Measurements from ENCODE around the gene UBE3C.
"Not testable (repeated sequence)": the region's sequence is repeated elsewhere in the genome, so short reads cannot be mapped to it uniquely, and the experiment has no call there.

The UBE3C gene

GRCh38 chr7:157271991-157272324, 133.2 kb downstream of the UBE3C start:
- peak; percentile 92 for DNase-seq (ENCODE audit: low read depth, low spot score)

DNA sequence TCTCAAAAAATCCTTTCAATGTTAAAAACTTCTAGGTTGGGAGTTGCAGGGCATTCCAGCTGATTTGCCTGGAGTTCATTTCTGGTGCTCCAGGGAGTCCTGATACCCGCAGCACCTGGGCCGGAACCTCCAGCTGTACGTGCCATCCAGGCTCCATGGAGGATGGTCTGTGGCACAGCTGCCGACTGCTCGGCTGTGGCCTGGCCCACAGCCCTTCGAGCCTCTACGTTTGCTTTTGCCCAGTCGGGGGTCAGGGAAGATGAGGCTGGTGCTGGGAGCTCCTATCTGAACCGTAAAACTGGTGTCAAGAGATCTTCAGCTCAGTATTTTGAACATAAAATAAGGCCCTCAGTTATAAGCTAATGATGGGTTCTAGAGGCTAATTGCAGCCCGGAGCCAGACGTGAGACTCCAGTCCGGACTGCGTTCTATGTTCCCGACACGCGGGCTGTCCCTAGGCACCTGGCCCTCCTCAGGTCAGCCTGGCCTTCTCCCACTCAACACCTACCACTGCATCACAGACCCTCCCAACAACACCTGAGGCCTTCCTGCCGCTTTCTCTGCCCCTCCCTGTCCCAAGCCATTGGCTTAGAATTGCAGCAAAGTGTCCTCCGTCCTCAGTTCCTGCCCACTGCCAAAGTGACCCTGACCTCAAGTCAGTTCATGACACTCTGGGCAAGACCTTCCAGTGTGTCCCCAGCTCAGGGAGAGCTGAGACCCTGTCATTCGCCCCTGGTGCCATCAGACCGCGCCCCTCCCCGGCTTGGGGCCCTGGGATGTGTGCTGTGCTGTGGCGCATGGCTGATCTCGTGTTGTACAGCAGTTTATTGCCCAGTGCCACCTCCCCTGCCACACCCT, 133.9 kb downstream of the UBE3C start:
- no peak for DNase-seq (ENCODE audit: low read depth, low spot score)

DNA sequence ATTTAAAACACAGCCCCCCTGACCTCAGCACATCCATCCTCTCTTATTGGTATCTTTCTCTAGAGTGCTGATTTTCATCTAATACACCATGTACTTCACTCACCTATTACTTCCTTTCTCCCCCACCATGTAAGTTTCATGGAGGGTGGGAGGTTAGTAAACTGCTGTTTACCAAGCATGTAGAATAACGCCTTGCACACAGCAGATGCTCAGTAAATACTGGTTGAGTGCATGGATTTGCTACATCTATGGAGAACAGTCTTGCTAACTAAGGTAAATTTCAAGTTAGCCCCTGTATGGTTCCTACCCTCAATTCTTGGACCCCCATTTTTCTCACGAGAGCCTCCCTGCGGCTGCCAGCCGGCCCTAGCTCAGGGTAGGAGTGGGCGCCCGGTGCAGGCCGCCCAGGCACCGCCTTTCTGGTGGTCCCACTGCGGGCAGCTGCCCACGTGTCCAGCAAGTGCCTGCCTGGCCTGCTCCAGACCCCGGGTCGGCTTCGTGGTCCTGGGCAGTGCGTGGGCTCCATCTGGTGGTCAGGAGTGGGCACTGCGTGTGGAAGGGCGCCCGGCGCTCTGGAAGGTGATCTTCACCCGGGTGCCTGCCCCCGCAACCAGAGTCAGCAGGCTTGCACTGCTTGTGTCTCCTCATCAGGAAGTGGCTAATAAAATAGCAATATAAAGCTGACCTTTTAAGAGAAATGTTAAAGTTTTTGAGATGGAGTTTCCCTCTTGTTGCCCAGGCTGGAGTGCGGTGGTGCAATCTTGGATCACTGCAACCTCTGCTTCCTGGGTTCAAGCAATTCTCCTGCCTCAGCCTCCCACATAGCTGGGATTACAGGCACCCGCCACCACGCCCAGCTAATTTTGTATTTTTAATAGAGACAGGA, 134.7 kb downstream of the UBE3C start:
- peak; percentile 87 for DNase-seq (ENCODE audit: low read depth, low spot score)

DNA sequence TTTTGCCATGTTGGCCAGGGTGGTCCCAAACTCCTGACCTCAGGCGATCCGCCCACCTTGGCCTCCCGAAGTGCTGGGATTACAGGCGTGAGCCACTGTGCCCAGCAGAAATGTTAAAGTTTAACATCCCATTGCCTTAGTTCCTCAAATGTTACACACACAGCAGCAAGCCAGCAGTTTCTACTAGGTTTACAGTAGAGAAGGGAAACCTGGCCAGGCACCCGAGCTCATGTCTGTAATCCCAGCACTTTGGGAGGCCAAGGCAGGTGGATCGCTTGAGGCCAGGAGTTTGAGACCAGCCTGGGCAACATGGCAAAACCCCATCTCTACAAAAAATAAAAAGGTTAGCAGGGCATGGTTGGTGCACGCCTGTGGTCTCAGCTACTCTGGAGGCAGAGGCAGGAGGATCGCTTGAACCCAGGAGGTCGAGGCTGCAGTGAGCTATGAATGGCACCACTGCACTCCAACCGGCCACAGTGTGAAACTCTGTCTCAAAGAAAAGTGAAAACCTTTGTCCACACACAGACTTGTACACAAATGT, 135.4 kb downstream of the UBE3C start:
- DNase-seq (ENCODE audit: low read depth, low spot score), result not testable (repeated sequence)

- DNase-seq (ENCODE audit: low read depth, low spot score), result no peak
Measured at GRCh38 chr7:157274991-157275427, 136.3 kb downstream of the UBE3C start.

DNA sequence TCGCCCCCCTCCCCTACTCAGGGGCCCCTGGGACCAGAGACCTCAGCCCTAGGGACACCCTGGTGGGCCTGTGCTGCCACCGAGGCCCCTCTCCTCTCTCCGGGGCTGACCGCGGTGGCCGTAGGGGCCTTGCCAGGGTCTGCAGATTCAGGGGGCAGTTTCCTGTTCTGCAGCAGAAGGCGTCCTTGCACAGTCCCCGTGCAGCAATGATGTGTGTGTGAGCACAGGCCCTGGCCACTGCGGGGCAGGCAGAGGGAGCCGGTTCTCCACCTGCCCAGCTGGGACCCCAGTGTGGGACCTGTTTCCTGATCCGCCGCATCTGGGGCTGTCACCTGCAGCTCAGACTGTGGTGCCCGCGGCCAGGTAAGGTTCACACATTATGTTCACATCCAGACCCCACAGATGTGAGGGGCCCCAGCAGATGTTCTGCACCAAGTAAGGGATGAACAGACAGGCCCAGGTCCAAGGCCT, 137.4 kb downstream of the UBE3C start:
- DNase-seq (ENCODE audit: low read depth, low spot score), result no peak

DNA sequence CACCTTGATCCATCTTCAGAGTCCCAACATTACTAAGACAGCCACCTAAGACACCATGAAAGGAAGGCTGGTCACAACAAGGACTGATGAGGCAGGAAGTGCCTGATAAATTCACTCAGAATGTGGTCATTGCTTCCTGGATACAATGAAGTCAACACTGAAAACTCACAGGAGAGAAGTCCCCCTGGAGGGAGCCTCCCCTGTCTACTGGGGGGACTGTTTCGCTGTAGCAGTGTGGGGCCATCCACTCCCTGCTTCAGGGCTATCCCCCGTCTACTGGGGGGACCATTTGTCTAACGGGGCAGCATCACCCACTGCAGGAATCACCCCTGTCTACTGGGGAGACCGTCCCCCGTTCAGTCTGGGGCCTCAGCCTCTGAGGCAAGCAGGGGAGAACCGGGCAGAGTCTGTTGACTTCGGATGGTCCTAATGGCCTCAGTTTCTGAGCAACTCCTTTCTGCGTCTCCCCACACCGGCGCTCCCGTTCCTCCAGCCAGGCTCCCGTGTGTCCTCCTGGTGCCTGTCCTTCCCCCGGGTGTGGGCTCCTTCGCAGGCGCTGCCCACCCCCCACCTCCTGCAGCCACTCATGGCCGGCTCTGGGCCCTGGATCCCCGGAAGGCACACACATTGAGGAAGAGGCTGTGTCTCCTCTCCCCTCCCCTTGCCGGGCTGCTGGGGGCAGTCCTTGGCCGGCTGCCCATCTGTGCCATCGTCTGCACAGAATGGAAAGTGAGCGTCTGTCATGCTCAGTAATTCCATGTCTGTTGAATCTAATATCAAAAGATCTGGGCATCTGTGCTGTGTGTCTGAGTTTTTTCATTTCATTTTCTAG, 138.2 kb downstream of the UBE3C start:
- DNase-seq (ENCODE audit: low read depth, low spot score), result peak; percentile 34

DNA sequence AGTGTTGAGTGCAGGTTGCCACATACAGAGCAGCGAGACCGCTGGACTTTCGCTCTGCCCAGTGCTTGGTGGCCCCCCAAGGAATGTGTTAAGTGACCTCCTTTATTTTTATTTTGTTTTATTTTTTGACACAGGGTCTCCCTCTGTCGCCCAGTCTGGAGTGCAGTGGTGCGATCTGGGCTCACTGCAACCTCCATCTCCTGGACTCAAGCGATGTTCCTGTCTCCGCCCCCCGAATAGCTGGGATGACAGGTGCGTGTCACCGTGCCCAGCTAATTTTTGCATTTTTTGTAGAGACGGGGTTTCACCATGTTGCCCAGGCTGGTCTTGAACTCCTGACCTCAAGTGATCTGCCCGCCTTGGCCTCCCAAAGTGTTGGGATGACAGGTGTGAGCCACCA, 138.8 kb downstream of the UBE3C start:
- not testable (repeated sequence) for DNase-seq (ENCODE audit: low read depth, low spot score)

GRCh38 chr7:157278167-157278790, 139.6 kb downstream of the UBE3C start:
- no peak for DNase-seq (ENCODE audit: low read depth, low spot score)

GRCh38 chr7:157278791-157279724, 140.3 kb downstream of the UBE3C start:
- DNase-seq (ENCODE audit: low read depth, low spot score), result peak; percentile 41

DNA sequence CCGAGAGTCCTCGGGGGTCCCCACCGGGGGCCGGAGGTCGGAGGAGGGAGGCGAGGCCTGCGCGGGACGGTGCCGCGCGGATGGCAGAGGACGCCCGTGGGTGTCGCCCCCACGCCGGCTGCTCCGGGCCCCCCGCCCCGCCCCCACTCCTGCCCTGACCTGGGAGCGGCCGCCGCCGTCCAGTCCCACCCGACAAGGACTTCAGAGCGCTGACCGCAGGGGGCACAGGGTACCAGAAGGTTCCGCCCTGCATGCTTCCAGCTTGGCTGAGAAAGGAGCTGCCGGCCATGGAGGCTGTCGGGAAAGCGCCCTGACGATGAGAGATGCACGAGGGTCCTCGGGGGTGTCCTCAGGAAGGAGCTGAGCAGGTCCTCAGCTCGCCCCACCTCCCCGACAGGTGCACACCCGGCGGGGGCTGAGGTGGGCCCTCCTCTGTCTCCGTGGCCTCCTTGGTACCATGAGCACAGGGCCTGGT, 141.1 kb downstream of the UBE3C start:
- DNase-seq (ENCODE audit: low read depth, low spot score), result no peak

DNA sequence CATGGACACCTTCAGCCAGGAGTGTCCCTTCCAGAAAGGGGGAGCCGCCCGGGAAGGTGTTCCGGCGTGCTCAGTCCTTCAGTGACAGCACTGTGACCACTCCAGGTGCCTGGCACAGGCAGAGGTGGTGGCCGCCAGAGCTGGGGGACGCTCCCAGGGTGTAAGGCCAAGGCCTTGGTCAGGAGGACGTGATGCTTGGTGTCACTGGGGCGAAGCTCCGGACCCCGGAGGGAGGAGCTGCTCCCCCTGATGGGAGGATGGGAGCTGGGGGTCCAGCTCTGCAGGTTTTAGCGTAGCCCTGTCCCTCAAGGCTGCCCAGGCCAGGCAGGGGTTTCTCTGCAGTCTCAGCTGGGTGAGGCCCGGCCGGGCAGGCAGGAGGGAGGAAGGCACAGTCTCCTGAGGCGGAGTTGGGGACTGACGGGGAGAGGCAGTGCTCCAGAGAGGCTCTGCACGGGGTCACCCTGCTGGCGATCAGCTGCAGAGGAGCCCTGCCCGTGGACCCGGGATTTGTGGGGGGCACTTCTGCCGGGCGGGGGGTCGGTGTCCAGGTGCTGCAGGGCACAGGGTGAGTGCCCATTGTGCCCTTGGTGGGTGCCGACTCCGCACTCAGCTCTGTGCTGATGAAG, 141.6 kb downstream of the UBE3C start:
- DNase-seq (ENCODE audit: low read depth, low spot score), result no peak

DNA sequence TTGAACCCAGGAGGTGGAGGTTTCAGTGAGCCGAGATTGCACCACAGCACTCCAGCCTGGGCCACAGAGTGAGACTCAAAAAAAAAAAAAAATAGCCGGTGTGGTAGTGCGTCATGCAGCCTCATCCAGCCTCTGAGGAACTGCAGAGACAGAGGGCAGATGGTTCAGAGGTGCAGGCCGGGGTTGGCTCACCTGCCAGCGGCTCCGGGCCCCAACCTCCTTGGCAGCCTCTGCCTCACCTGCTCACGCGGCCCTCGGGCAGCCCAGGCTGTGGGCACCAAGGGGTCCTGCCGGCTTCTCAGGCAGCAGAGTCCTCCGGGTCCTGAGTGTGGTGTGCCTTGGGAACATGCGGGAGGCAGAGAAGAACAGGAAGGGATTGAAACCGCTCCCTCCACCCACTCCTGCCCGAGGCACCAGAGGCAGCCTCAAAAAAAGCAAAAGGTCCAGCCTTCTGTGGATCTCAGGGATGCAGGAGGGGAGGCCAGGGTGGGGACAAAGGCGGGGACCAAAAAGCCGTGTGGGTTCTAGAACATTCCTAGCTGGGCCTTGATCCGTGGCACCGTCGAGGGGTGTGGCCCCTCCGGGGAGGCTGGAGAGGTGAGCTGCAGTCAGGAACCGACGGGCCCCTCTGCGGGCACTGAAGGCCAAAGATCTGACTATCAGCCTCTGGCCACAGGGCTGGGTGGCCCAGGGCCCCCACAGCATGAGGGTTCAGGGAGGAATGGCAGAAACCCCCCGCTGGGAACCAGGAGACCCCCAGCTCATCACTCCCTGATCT, 142.7 kb downstream of the UBE3C start:
- no peak for DNase-seq (ENCODE audit: low read depth, low spot score)

DNA sequence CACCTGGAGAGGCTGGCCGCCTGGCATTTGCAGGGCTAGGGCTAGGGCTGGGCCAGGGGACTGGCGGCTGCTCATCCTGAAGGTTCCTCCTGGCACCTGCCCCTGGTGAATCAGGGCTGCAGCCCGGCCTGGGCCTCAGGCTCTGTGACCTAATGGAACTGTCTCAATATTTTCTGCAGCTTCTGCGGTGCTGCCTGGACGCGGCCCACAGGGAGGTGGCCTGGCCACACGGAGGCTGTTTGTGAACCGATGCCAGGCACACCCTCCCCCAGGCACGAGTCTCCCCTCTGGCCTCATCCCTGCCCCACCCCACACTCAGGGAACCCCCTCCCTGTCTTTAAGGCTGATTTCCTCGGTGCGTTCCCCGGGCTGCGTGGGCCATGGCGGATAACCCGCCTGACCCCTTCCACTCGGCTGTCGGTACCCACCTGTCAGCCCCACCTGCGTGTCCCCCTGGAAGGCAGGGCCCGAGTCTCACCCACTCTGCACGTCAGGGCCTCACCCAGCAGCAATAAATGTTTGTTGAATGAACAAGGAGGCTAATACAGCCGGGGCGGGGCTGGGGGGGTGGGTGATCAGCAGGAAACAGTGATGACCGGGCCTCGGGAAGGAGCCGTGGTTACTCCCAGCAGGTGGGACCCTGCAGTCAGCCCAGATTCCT, 143.5 kb downstream of the UBE3C start:
- DNase-seq (ENCODE audit: low read depth, low spot score), result no peak

GRCh38 chr7:157284229-157285014, 145.7 kb downstream of the UBE3C start:
- DNase-seq (ENCODE audit: low read depth, low spot score), result no peak

- no peak for DNase-seq (ENCODE audit: low read depth, low spot score)
Measured at GRCh38 chr7:157291404-157292080, 152.8 kb downstream of the UBE3C start.
